HG02763 (cell line): Measurements from ENCODE around the gene MPHOSPH8.
"Not testable (repeated sequence)": the region's sequence is repeated elsewhere in the genome, so short reads cannot be mapped to it uniquely, and the experiment has no call there.

ENCODE experiments used
- ATAC-seq: cut with Tn5 transposase; IDR thresholded peaks from one replicate; pipeline ENCODE4 v1.9.1; 2021; ENCODE audit warnings: mild to moderate bottlenecking, moderate library complexity; ENCODE audit not compliant: unreplicated experiment

Gene MPHOSPH8

DNA sequence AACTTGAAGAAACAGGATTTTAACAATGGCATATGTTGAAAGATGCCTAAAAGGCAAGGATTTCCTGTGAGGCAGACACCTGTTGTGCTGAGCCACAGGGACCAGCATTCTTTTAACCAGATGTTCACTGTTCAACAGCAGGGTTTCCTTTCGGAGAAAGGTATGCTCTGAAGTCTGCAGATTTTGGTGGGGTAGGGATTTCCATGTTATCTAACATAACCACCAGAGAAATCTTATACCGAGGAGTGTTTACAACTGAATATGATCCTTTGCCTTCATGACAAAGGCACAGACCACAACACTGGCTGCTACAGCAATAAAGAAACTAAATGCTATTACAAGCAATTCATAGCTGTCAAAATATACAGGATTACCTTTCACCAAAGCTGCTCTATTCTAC lies 48.1 kb downstream of the MPHOSPH8 start:
- no peak for ATAC-seq

- ATAC-seq: no peak
Observed at GRCh38 chr13:19685034-19685433, 51.6 kb downstream of the MPHOSPH8 start.

DNA sequence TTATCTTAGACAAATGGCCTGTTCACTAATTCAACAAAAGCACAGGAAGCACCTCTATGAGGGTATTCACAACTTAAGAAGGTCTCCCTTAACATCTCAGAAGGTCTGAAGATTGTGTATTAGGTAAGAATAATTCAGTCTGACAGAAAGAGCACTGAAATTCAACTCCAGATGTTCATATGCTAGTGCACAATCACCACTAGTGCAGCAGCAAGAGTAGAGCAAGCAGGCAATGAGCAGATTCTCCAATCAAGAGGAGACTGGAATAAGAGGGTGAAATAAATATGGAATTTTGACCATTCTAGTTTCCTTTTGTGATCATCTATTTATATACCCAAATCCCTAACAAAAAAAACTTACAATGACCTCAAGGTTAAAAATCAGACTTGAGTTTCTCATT lies 52.0 kb downstream of the MPHOSPH8 start:
- no peak for ATAC-seq

DNA sequence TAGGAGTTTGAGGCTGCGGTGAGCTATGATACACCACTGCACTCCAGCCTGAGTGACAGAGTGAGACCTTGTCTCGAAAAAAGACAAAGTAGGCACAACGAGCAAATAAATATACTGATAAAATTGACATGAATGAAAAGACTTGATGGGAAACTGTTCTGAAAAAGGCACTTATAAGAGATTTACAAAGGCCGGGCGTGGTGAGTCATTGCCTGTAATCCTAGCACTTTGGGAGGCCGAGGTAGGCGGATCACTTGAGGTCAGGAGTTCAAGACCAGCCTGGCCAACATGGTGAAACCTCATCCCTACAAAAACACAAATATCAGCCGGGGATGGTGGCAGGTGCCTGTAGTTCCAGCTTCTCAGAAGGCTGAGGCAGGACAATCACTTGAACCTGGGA lies 58.0 kb downstream of the MPHOSPH8 start:
- ATAC-seq: not testable (repeated sequence)

GRCh38 chr13:19695428-19695827 lies 62.0 kb downstream of the MPHOSPH8 start:
- ATAC-seq: no peak

DNA sequence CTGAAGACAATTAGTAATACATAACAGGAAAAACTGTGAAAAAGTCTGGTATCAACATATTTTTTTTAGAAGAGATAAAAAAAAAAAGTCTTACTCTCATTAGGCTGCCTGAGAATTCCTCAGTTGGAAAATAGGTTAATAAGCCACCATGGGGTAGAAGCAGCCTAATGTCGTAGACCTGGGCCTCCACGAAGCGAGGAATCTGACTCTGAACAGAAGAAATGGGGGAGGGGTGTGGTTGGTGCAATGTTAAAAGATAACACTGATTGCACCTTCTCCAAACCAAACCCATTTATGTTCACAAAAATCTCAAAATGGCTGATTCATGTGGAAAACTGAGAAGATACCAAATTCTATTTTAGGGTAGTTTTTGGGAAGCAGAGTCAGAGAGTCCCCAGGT lies 62.4 kb downstream of the MPHOSPH8 start:
- ATAC-seq: no peak

DNA sequence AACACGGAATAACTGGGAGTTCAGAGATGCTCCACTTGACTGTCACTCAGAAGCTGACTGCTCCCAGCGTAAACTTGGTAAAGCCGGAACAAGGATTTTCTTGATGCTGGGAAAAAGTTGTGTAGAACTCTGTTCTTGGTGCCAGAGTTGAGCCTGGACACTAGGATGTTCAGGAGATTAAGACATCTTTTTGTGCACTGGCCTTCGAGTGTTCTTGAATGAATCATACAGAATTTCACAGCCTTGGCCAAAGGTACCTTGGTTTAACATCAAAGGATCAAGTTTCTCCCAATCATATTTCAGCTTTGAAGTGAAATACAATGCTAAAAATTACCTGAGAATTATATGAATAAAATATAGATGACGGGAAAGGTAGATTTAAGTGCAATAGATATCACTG lies 67.5 kb downstream of the MPHOSPH8 start:
- ATAC-seq: not testable (repeated sequence)

- not testable (repeated sequence) for ATAC-seq
Observed at GRCh38 chr13:19701619-19702018, 68.2 kb downstream of the MPHOSPH8 start.

DNA sequence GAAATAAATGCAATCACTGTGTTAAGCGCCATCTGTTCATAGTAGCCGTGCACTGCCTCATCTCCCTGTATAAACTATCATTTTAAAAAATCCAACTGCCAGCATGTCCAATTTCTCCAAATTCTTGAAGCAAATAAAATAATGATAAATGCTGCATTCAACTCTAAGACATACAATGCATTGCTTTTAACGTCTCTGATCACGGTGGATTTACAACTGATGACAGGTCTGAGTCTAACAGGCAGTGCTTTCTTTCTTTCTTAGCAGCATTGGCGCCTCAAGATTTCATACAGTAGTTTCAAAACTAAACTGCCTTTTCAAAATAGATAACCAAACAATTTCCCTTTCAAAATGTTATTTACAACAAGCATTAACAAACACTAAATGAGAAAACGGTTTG lies 70.8 kb downstream of the MPHOSPH8 start:
- not testable (repeated sequence) for ATAC-seq

DNA sequence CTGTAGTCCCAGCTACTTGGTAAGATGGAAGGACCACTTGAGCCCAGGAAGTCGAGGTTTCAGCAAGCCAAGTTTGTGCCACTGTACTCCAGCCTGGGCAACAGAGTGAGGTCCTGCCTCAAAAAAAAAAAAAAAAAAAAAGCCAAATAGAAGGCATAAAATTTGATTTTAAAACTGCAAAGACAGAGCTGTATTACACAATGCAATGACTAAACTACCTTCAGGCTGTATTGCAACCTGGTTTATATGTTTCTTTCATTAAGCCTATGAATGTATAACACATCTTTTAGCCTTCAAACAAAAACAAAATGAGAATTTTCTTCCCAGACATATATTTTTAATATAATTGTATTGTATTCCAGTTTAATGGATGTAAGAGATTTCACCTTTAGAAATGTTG lies 75.6 kb downstream of the MPHOSPH8 start:
- not testable (repeated sequence) for ATAC-seq

- ATAC-seq: not testable (repeated sequence)
Observed at GRCh38 chr13:19709782-19710181, 76.3 kb downstream of the MPHOSPH8 start.

GRCh38 chr13:19713186-19713965 lies 79.9 kb downstream of the MPHOSPH8 start:
- no peak for ATAC-seq

DNA sequence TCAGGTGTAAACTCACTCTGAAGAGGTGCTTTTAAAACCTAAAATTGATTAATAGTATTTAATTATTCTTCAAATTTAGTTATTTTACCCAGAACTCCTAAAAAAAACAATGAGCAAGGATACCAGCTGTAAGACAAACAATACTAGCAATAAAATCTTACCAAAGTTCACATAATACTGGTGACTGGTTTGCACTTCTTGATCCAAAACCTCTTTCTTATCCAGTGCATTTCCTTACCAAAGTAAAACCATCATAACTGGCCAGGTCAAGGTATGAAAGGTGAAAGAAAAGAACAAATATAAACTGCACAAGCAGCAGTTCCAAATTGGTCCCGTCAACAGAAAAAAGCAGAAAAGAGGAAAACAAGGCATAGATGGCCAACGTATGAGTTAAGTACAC lies 86.6 kb downstream of the MPHOSPH8 start:
- no peak for ATAC-seq
